PC-9 (cell line): Measurements from ENCODE around the gene GTF2I.

ENCODE experiments used
- EZH2 ChIP-seq: fragments of 200-600 bp; sonication (generic); IDR thresholded peaks from 2 replicates; pipeline ENCODE4 v1.8.0; 2017; ENCODE audit warnings: antibody characterized with exemption, low read depth
- TF ChIP-seq, protein P1 (sequence below): fragments of 200-600 bp; sonication (generic); conservative IDR thresholded peaks from 2 replicates; pipeline ENCODE4 v1.6.1; 2017; ENCODE audit warnings: mixed run types, antibody characterized with exemption, mild to moderate bottlenecking, moderate library complexity

DNA sequence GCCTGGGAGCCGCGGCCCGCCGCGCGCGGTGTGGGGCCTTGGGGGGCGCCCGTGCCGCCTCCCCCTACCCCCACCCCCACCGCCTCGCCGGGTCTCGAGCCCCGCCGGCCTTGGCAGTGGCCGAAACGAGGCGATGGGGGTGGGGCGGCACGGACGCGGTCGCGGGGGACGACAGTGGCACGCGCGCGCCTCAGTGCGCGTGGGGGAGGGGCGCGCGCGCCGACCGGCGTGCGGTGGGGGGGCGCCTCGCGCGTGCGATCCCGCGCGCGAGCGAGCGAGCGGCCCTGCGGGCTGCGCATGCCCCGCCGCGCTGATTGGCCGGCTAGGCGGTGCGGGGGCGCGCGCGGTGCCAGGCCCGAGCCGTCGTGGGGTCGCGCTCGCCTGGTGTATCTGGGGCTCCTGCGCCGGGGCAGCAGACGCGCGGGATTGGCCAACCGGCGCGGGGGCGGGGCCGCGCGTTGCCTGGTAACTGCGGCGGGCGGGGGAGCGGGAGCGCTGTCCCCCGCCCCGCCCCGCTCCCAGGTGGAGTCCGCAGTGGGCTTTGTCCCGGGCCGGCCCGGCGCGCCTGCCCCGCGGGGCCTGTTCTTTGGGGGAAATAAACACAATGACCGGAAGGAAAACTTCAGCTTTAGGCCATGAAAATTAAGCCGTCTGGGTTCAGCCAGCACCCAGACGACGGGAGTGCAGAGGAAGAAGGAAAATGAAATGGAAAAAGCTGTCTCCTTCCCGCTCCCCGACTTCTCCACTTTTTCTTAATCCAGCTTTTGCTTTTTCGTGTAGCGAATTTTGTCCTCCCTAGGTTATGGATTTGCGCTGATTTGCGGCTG is 873 bp downstream of the GTF2I start:
- TF ChIP-seq, protein P1, sequence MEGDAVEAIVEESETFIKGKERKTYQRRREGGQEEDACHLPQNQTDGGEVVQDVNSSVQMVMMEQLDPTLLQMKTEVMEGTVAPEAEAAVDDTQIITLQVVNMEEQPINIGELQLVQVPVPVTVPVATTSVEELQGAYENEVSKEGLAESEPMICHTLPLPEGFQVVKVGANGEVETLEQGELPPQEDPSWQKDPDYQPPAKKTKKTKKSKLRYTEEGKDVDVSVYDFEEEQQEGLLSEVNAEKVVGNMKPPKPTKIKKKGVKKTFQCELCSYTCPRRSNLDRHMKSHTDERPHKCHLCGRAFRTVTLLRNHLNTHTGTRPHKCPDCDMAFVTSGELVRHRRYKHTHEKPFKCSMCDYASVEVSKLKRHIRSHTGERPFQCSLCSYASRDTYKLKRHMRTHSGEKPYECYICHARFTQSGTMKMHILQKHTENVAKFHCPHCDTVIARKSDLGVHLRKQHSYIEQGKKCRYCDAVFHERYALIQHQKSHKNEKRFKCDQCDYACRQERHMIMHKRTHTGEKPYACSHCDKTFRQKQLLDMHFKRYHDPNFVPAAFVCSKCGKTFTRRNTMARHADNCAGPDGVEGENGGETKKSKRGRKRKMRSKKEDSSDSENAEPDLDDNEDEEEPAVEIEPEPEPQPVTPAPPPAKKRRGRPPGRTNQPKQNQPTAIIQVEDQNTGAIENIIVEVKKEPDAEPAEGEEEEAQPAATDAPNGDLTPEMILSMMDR: no peak
- TF ChIP-seq EZH2: no peak
